Activated CD8-positive, alpha-beta memory T cell treated with anti-CD3 and anti-CD28 coated beads for 24 hours (primary cell): ENCODE data around the gene VOPP1.

Experiments used
- DNase-seq: peaks from one replicate; pipeline ENCODE4 v3.0.0-alpha.2; 2020

The VOPP1 gene

DNA sequence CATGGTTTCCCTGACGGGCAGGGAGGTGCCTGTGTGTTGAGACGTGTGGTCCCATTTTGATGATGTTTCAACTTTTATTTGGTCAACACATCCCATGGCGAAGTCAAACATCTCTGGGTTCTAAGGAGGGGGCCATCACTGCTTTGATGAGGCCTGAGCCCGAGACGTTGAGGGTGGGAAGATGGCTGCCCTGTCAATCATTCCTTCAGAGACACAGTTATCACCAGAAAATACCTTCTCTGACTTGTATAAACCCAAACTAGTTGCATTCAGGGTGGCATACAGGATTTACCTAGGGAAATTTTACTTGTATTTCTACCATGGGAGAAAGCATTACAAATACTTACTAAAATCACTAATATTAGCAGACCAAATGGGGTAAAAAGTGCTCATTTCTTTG, 64.6 kb downstream of the VOPP1 start:
- no peak for DNase-seq

DNA sequence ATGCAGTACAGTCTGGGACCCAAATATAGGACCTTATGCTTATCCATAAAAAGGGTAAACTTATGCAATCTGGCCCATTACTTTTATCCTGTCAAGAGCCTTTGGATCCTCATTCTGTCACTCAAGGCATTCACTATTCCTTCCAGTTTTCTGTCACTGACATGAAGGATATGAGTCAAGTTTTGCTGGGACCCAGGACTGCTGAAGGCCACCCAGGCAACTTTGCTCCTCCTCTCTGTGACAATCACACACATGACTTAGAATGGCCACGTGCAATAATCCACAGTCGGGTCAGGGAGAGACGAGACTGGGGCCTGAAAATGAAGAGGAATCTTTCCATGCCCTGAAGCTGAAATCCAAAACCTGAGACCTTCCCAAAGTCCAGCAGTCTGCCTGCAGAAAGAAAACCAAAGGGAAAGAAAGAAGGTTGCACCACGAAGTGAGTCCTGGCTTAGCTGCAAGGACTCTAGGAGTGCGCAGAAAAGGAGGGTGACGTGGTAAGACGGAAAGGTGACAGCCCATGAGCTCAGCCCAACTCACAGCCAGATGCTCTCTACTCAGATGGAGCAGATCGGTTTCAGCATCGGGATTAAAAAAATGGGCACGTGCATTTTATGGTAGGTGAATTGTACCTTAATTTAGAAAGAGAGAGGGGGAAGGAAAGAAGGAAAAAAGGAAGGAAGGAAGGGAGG, 67.2 kb downstream of the VOPP1 start:
- no peak for DNase-seq

DNA sequence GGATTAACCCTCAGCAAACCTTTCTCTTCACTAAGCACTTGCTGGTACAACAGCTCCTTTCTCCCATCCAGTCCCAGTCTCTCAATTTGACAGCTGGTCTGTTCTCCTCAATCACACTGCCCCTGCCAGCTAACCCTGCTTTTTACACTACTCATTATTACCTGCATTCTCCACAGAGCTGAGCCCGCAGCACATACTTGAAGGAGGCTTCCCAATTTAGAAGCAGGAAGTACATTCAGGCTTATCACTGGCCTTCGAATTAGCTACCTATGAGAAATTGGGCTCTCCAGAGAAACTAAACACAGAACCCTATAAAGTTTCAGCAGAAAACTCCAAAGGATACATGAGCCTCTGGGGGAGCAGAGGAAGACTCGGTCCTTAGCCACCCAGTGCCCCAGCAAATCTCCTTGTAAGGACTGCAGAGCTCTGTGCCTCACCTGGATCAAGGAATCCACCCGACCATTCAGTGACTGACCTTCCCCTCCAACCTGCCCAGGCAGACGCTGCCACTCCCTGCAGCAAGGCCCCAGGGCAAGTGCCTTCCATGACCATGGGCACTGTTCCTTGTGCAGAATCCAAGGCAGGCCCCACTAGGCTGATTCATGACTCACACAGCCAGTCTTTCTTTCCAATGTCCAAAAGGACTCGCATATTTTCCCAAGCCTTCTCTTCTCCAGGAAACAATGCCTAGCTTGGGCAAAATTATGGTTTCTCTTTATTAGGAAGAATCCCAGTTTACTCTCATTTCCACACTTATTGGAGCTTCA, 68.0 kb downstream of the VOPP1 start:
- DNase-seq = no peak

DNA sequence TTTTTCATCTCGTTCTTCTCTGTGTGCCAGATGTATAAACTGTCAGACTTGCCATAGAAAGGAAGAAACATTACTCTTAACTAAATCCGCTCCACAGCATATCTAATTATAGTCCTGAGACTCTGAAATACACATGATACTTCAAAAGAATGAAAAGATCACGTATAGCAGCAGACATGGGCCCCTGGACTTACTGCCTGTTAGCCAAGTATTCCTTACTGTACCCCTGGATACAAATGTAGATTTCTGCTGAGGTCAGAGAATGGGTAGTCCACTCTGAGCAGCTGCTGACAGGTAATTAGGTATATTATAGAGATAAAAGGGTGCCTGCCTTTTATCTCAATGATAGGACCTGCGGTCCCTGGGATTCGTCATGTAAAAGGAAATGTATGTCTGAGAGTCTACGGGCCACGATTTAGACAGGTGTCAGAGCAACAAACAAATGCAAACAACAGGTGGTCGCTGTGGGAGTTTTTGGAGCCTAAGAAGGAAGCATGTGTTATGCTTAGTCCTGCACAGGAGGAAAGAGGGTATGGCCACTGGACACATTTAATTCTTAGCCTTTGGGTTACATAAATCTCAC, 69.4 kb downstream of the VOPP1 start:
- no peak for DNase-seq

- DNase-seq = no peak
Observed at GRCh38 chr7:55502124-55502857, 70.0 kb downstream of the VOPP1 start.

DNA sequence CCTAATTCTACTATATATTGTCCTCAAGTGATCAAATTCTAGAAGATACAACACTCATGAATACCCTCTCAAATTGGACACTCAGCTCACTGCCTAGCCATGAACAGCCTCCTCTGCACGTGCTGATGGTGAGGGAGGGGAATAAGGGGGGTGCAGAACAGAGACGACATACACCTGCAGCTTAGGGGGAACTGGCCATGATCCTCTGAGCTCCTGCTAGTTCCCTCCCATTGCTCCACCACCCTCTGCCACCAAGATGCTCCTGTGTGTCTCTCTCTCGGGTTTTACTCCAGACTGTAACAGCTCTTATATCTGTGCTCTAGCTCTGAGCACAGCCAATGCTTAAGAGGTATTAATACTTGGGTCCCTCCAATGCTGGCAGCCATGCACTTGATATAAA, 70.7 kb downstream of the VOPP1 start:
- DNase-seq = no peak

- no peak for DNase-seq
Observed at GRCh38 chr7:55500117-55500756, 72.1 kb downstream of the VOPP1 start.

DNA sequence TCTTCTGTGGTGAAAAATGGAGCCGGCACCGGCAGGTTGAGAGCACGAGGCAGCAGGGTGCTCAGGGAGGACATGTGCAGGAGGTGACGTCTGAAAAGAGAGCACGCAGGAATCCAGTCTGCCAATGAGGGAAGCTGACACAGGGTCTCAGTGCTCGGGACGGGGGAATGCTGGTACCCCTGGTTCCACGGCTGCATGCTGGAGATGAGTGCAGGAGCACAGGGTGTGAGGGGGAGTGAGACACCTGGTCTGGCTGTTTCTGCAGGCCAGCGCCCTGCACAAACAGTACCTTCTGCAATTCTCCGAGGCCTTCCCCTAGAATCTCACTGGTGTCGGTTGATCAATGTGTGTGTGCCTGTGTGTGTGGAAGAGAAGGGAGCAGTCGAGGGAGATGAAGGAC, 72.7 kb downstream of the VOPP1 start:
- no peak for DNase-seq

GRCh38 chr7:55498770-55499169, 73.5 kb downstream of the VOPP1 start:
- no peak for DNase-seq

DNA sequence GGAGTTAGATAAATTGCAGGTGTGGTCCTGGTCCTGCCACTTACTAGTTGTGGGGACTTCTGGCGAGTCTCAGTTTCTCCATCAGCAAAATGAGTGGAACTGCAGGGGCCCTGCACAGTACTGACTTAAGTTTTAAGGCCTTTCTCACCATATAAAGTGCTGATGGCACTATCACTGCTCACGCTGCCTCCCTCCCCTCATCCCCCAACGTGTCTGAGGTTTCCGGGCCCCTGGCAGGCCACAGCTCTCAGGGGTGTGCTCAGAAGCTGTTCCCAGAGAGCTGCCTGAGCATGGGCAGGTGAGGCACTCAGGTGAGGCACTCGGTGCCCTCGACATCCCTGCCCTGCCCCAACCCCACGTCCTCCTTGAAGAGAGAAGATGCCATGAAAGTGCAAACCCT, 74.2 kb downstream of the VOPP1 start:
- DNase-seq = no peak

- no peak for DNase-seq
Observed at GRCh38 chr7:55497521-55497920, 74.8 kb downstream of the VOPP1 start.

DNA sequence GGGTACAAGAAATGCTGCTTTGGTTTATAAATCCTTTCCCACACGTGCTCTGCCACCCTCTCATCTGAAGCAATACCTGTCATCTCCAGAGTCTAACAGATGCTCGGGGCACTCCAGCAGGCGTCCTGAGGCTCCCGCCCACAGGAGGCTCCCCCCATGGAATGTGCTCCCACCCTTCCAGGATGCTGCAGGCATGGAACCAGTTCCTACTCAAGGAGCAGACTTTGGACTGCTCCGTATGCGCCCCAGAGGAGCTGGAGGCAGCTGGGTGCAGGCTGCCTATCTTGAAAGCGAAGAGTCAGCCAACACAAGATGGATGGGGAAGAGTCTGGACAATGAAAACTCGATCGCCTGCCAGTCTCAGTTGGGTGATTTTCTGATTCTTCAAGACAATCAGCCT, 75.4 kb downstream of the VOPP1 start:
- no peak for DNase-seq

- DNase-seq = no peak
Observed at GRCh38 chr7:55494951-55495350, 77.4 kb downstream of the VOPP1 start.

- DNase-seq = no peak
Observed at GRCh38 chr7:55493408-55493807, 78.9 kb downstream of the VOPP1 start.

- DNase-seq = no peak
Observed at GRCh38 chr7:55491346-55491745, 81.0 kb downstream of the VOPP1 start.

DNA sequence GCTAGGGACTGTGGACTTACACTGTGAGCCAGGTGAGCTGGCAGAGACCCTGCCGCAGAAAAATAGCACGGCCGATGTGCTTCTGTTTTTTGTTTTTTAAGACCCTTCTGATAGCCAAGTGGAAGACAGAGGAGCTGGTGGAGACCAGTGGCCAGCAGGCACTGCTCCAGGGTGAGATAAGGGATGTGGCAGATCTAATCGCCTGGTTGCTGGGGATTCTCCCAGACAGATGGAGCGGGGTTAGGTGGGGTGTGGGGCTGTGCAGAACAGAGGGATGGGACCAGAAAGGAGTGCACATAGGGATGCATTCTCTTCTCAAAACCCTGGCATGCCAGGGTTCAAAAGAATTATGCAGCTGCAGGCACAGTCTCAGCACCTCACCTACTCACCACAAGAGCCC, 82.2 kb downstream of the VOPP1 start:
- no peak for DNase-seq

DNA sequence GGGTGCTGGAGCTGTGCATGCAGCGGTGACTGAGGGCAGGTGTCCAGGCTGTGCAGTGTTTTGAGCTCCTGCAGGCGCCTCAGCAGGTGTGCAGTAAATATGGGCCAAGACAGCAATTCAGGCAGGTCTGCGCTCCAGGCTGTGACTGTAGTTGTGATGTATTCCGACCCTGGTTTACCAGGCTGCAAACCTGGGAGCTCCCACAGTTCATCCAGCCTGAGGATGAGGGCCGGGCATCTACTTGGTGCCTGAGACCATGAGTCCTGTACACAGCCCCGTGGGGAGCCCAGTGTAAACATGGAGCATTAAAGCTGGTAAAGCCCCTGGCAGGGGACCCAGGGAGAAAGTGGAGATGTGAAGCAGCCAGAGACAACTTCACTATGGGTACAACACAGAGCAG, 82.8 kb downstream of the VOPP1 start:
- DNase-seq = no peak

DNA sequence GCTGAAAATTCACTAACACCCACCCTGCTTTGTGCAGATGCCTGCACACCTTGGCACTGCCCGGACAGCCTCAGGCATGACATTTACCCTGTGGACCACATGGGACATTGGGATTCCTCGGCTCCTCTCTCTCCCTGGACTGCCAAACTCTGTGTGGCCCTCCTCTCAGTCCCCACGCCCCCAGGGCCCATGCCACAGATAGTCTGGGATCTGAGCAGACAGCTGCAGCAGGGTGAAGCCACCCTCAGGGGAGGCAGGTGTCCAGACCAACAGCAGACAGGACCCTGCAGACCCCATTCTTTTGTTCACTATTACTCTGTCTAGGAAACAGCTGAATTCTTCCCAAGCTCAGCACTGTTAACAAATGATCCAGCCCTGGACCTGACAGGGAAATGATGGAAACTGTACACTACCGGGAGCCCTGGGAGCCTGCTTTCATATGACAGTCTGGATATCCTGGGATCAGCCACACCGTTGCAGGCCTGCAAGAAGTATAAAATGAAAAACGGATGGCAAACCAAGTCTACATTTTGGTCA, 83.4 kb downstream of the VOPP1 start:
- DNase-seq = no peak

DNA sequence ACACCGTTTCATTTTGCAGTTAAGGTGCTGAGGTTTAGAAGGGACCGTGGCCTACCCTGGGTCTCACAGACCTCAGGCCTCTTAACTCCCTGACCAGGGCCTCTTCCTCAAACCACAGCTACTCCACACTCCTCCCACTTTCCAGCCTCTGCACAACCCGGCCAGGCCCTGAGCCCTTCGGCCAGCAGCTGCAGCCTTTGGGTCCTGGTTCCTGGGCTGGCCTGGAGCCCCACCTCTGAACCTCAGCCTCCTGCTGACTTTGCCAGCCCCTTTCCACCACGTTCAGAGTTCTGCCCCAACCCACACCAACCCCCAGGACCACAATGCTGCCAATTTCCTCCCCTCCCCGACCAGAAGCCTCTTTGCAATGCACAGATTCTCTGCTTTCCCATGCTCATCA, 84.1 kb downstream of the VOPP1 start:
- DNase-seq = no peak

DNA sequence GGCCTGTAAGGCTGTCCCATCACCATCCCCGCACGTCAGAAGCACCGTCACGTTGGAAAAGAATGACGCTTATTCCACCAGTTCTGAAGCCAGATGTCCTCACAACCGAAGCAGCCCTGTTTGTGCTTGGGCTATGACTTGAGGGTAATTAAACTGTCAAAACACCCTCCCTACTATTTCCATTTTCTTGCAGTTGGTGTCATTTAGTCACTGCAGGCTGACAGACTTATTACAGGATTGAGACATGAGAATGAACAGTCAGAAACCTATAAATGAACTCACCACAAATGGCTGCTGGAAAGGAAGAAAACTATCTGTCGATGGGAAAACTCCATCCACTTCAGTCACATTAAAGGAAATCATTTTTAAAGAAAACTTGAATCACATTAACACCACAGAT, 85.3 kb downstream of the VOPP1 start:
- DNase-seq = no peak

DNA sequence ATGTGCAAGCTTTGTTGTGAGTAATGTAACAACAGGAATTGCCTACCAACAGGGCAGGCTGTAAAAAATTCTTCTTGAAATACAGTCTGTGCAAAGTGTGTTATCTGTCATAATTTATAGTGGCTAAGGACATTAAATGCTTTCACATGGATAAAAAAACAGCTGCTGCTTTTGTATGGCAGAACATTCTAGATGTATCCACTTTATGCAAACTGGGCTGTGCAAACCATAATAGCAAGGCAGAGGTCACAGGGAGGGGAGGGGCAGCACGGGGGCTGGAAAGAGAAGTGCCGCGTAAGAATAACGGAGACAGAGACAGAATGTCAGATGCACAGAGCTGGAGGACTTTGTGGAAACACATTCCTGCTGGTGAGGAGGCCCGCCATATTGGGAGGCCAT, 86.1 kb downstream of the VOPP1 start:
- DNase-seq = no peak

- DNase-seq = no peak
Observed at GRCh38 chr7:55485501-55486191, 86.7 kb downstream of the VOPP1 start.
